ENCODE data around the gene MAP1B.

DNA sequence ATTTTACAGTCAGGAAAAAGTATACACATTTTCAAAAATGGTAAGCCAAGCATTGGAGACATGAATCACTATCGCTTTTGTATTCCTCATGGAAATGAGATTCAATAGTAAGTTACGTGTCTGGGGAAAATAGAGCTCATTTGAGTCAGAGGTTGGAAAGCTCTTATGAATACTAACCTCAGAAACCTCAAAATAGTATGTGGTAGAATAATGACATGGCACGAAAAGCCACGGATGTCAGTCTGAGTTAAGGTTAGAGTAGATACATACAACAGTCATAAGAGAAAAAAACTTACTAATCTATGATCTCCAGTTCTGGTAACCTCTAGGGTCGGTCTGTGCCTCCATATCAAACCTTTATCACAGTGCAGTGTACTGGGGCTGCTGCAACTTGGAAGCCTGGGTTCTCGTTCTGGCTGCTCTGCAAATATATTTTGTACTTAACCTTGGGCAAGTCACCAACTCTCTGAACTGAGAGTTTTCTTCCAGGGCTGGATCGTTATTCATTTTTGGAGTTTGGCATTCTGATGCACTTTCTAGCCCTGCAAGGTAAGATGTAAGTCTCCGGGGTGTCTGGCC, 31.8 kb downstream of the MAP1B start:
- TF ChIP-seq, protein P1, sequence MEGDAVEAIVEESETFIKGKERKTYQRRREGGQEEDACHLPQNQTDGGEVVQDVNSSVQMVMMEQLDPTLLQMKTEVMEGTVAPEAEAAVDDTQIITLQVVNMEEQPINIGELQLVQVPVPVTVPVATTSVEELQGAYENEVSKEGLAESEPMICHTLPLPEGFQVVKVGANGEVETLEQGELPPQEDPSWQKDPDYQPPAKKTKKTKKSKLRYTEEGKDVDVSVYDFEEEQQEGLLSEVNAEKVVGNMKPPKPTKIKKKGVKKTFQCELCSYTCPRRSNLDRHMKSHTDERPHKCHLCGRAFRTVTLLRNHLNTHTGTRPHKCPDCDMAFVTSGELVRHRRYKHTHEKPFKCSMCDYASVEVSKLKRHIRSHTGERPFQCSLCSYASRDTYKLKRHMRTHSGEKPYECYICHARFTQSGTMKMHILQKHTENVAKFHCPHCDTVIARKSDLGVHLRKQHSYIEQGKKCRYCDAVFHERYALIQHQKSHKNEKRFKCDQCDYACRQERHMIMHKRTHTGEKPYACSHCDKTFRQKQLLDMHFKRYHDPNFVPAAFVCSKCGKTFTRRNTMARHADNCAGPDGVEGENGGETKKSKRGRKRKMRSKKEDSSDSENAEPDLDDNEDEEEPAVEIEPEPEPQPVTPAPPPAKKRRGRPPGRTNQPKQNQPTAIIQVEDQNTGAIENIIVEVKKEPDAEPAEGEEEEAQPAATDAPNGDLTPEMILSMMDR (conservative IDR thresholded peaks at IDR 0.05) = no peak
- TF ChIP-seq EZH2 (IDR thresholded peaks at IDR 0.05; ENCODE audit: low read depth) = no peak
